Neural crest cell (in vitro differentiated cells): ENCODE results near the gene MCTS1. TPM values are rescaled to one million over a fixed set of nuclear protein-coding genes. Genes with fewer than 3 reads are reported as not detected.
"Not testable (repeated sequence)": the region's sequence is repeated elsewhere in the genome, so short reads cannot be mapped to it uniquely, and the experiment has no call there.

Experiments used
- DNase-seq: peaks from one replicate; pipeline ENCODE4 v3.0.0; 2021; ENCODE audit warnings: low read depth, mixed read lengths, low spot score
- H3K27ac Mint-ChIP-seq: one replicate; pipeline ENCODE4 v1.8.0; 2021; ENCODE audit warnings: mild to moderate bottlenecking, mixed read lengths; ENCODE audit not compliant: unreplicated experiment
- H3K27me3 Mint-ChIP-seq: 2 replicates; pipeline ENCODE4 v1.8.0; 2021; ENCODE audit warnings: low read depth, mild to moderate bottlenecking, mixed read lengths
- H3K36me3 Mint-ChIP-seq: 2 replicates; pipeline ENCODE4 v1.8.0; 2021; ENCODE audit warnings: low read depth, mild to moderate bottlenecking, mixed read lengths
- H3K4me1 Mint-ChIP-seq: 2 replicates; pipeline ENCODE4 v1.8.0; 2021; ENCODE audit warnings: mixed read lengths
- H3K4me3 Mint-ChIP-seq: one replicate; pipeline ENCODE4 v1.8.0; 2021; ENCODE audit warnings: mild to moderate bottlenecking, mixed read lengths
- H3K9me3 Mint-ChIP-seq: 2 replicates; pipeline ENCODE4 v1.8.0; 2021; ENCODE audit warnings: mixed read lengths
- total RNA-seq: library from RNA; stranded (reverse); gene quantifications from 2 replicates; pipeline ENCODE4 v1.2.1, GENCODE V29; 2021
- TF ChIP-seq, protein P1 (sequence below): fragments of 200-600 bp; sonication (generic); conservative IDR thresholded peaks from 2 replicates; pipeline ENCODE4 v1.5.0; 2021; ENCODE audit warnings: antibody characterized with exemption, mild to moderate bottlenecking

Gene MCTS1
- total RNA-seq, 1 donor from 2014 or later = 38.0 TPM

DNA sequence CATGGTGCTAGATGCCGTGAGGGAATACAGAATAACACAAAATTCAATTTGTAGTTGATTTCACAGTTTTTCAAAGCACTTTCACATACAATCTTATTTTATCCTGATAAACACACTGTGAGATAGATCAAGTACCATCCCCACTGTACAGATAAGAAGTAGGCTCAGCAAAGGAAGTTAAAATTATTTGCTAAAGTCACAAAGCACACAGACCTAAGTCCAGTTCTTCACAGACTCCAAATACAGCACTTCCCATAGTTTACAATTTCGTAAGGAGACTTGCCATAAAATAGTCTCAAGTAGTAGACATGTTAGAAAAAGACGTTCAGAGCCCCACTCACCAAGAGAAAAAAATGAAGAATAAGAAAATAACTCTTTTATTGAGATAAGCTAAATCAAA, 35.3 kb upstream of the MCTS1 start:
- Mint-ChIP-seq H3K27ac (no peak overlapping the region), H3K27me3 (no peaks in the 10 kb centered on the region), H3K9me3 (no peaks in the 10 kb centered on the region), H3K36me3 (no peaks in the 10 kb centered on the region), H3K4me1 (no peaks in the 10 kb centered on the region), H3K4me3 (no peak overlapping the region)
- DNase-seq = no peak
- TF ChIP-seq, protein P1, sequence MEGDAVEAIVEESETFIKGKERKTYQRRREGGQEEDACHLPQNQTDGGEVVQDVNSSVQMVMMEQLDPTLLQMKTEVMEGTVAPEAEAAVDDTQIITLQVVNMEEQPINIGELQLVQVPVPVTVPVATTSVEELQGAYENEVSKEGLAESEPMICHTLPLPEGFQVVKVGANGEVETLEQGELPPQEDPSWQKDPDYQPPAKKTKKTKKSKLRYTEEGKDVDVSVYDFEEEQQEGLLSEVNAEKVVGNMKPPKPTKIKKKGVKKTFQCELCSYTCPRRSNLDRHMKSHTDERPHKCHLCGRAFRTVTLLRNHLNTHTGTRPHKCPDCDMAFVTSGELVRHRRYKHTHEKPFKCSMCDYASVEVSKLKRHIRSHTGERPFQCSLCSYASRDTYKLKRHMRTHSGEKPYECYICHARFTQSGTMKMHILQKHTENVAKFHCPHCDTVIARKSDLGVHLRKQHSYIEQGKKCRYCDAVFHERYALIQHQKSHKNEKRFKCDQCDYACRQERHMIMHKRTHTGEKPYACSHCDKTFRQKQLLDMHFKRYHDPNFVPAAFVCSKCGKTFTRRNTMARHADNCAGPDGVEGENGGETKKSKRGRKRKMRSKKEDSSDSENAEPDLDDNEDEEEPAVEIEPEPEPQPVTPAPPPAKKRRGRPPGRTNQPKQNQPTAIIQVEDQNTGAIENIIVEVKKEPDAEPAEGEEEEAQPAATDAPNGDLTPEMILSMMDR = no peak

DNA sequence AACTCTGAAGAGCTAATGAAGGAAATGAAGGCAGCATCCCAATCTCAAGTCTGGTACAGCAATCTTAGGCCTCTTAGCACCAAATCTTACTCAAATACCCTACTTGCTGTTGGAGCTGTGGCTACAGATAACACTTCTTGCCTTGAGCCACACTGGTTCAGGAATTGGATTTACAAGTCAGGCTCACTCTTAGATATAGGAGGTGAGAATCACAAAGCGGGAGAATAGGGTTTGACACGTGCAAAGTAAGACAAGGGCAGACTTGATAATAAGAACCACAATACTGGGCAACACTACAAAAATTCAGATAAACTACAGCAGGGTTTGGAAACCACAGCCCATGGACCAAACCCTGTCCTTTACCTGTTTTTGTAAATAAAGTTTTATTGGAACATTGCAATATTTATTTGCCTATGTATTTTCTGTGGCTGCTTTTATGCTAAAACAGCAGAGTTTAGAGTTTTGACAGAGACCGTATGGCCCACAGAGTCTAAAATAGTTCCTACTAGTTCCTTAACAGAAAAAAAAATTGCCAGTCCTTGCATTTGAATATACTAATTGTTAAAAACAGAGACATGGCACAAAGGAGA, 33.8 kb upstream of the MCTS1 start:
- H3K36me3 Mint-ChIP-seq = no peaks in the 10 kb centered on the region
- H3K4me3 Mint-ChIP-seq = no peak overlapping the region
- TF ChIP-seq, protein P1 = no peak
- H3K27ac Mint-ChIP-seq = no peak overlapping the region
- no peaks in the 10 kb centered on the region for H3K4me1 Mint-ChIP-seq
- H3K9me3 Mint-ChIP-seq = no peaks in the 10 kb centered on the region
- DNase-seq = no peak
- no peaks in the 10 kb centered on the region for H3K27me3 Mint-ChIP-seq

DNA sequence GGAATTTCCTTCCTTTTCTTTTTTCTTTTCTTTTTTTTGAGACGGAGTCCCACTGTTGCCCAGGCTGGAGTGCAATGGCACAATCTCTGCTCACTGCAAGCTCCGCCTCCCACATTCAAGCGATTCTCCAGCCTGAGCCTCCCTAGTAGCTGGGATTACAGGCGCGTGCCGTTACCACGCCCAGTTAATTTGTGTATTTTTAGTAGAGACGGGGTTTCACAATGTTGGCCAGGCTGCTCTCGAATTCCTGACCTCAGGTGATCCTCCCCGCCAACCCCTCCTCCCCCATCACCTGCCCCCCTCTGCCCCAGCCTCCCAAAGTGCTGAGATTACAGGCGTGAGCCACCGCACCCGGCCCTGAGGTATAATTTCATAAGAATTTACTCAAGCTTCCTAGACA, 30.1 kb upstream of the MCTS1 start:
- not testable (repeated sequence) for H3K36me3 Mint-ChIP-seq, H3K27ac Mint-ChIP-seq, H3K9me3 Mint-ChIP-seq, H3K27me3 Mint-ChIP-seq, H3K4me3 Mint-ChIP-seq, DNase-seq, H3K4me1 Mint-ChIP-seq

DNA sequence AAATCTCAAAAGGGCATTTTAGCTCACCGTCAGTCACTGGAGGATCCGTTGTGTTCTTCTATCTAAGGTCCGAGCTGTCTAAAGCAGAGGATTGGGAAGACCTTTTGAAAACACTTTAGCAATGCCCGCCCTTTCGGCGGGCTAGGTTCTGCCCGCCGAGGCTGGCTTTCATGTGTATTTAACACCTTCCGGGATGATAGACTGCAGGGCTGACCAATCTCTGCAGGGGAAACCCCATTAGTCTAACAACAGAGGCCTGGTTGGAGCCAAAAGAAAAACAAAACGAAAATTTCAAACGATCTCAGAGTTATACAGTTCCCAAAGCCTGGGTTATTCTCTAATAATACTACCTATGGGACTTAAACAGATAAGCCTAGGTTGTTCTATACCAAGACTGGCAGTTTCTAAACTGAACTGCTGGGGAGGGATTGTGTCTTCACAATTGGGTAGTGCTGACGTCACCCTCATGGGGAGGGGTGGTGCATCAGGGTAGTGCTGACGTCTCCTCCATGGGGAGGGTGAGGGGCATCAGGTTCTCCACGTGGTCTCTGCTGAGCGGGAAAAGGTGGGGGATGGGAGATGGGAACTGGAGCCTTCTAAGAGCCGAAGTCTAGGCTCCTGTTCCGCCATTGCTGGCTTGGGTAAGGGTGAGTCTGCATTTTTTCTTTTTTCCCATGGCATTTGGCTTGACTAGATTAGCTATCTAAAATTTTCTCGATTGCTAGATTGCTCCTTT, 28.4 kb upstream of the MCTS1 start:
- no peak for DNase-seq
- Mint-ChIP-seq H3K9me3 (peaks cover 7% of the 10 kb centered on the region), H3K4me1 (no peaks in the 10 kb centered on the region), H3K27me3 (no peaks in the 10 kb centered on the region), H3K36me3 (no peaks in the 10 kb centered on the region), H3K4me3 (no peak overlapping the region), H3K27ac (no peak overlapping the region)
- TF ChIP-seq, protein P1 = no peak

DNA sequence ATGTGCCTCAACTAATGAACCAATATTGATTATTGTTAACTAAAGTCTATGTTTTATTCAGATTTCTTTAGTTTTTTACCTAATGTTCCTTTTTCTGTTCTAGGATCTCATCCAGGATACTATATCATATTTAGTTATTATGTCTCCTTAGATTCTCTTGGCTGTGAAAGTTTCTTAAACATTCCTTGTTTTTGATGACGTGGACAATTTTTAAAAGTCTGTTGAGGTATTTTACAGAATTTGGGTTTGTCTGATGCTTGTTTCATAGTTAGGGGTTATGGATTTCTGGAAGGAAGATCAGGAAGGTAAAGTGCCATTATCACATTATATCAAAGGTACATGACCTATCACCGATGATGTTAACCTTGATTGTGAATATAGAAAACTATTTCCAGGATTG, 18.2 kb upstream of the MCTS1 start:
- no peaks in the 10 kb centered on the region for H3K4me1 Mint-ChIP-seq
- TF ChIP-seq, protein P1 = no peak
- no peak overlapping the region for H3K27ac Mint-ChIP-seq
- no peak for DNase-seq
- peaks cover 17% of the 10 kb centered on the region for H3K27me3 Mint-ChIP-seq
- H3K4me3 Mint-ChIP-seq = no peak overlapping the region
- H3K36me3 Mint-ChIP-seq = no peaks in the 10 kb centered on the region
- H3K9me3 Mint-ChIP-seq = peaks cover 15% of the 10 kb centered on the region

DNA sequence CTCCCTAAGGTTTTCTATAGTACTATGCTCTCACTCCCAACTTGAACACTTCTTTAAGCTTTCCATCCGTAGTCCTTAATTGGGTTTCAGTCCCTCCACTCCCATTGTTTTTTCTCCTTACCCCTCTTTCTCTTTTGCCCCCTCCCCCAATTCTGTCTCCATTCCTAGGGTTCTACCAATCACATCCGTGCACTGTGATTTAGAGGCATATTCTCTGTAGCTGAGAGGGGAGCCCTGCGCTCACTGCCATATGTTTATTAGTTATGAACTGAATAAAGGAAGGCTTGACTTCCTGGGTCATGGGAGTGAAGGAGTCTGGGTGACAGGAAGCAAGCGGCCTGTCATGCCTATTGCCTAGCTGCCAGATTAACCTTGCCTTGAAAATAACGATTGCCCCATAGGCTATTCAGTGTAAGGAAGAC, 471 bp downstream of the MCTS1 start:
- TF ChIP-seq, protein P1 = no peak
- Mint-ChIP-seq H3K4me3 (peak overlapping the region; percentile 95), H3K27ac (peak overlapping the region; percentile 81), H3K4me1 (peaks cover 12% of the 10 kb centered on the region), H3K27me3 (peaks cover 9% of the 10 kb centered on the region), H3K9me3 (no peaks in the 10 kb centered on the region), H3K36me3 (peaks cover 3% of the 10 kb centered on the region)
- no peak for DNase-seq
